Activated naive CD8-positive, alpha-beta T cell treated with anti-CD3 and anti-CD28 coated beads, Interleukin-2, amount 10 ng/mL, durations not matched to agents 7 days and 5 days (primary cell): ENCODE data around the gene IDH3G. TPM values are rescaled to one million over a fixed set of nuclear protein-coding genes. Genes with fewer than 3 reads are reported as not detected.

Source experiments
- ATAC-seq: fragments of 150-1000 bp; cut with Tn5 transposase; one replicate; pipeline ENCODE4 v1.10.0; 2021; ENCODE audit warnings: low read depth, moderate library complexity
- POLR2A ChIA-PET: fragments of 350-600 bp; sonication (Branson Sonifier 250); formaldehyde crosslinking; loops from one replicate; lab custom pipeline; 2021; ENCODE audit warnings: antibody characterized with exemption; lab: Charles Lee
- DNase-seq: peaks from one replicate; pipeline ENCODE4 v3.0.0; 2021
- H3K27ac Mint-ChIP-seq: one replicate; pipeline ENCODE4 v1.8.0; 2022; ENCODE audit warnings: mild to moderate bottlenecking, mixed read lengths
- H3K27me3 Mint-ChIP-seq: one replicate; pipeline ENCODE4 v1.8.0; 2022; ENCODE audit warnings: mild to moderate bottlenecking, moderate library complexity, mixed read lengths
- H3K36me3 Mint-ChIP-seq: one replicate; pipeline ENCODE4 v1.8.0; 2021; ENCODE audit warnings: mild to moderate bottlenecking, mixed read lengths
- H3K4me1 Mint-ChIP-seq: one replicate; pipeline ENCODE4 v1.8.0; 2021; ENCODE audit warnings: mixed read lengths
- H3K4me3 Mint-ChIP-seq: one replicate; pipeline ENCODE4 v1.8.0; 2022; ENCODE audit warnings: mild to moderate bottlenecking, moderate library complexity, mixed read lengths
- H3K9me3 Mint-ChIP-seq: one replicate; pipeline ENCODE4 v1.8.0; 2021; ENCODE audit warnings: mixed read lengths
- total RNA-seq, 2 experiments: library from RNA; stranded (reverse); gene quantifications; one replicate each; pipeline ENCODE4 v1.2.3, GENCODE V29; 2021

The IDH3G gene
- total RNA-seq, 2 experiments from 2014 or later: 66.3 to 67.1 TPM

DNA sequence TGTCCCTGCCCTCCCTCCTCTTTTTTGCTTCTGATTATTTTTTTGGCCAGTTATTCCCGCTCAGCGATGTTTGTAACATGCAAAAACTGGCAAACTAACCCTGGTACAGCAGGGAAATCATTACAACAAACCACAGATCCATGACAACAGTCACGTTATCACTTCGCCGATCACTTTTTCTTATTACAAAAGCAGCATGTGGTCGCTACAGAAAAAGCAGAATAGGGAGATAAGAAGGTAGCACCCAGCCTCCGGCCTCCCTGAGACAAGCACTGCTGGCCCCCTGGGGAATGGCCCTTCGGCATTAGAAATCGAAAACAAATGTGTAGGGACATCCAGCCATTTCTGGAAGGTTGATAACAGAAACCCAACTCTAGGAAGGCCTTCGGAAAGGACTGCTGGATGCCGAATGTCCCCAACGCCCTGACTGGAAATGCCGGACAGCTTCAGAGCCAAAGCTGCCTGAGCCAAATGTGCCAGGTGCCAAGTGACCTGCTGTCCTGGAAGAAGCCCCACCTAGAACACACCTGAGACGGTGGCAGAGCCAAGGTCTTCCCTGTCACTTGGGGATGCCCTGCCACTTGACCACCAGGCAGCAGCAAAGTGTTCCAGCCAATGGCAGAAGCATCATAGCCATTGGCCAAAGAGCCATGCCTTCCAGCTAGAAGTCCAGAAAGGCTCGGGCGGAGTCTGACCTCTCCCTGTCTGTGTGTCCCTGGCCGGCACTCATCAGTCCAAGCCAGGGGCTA is 2.9 kb downstream of the IDH3G start:
- POLR2A ChIA-PET: no interaction called here
- no peaks in the 10 kb centered on the region for H3K27me3 Mint-ChIP-seq
- peaks cover 7% of the 10 kb centered on the region for H3K36me3 Mint-ChIP-seq
- ATAC-seq (no peak), DNase-seq (no peak)
- H3K9me3 Mint-ChIP-seq: no peaks in the 10 kb centered on the region
- peaks cover 10% of the 10 kb centered on the region for H3K4me1 Mint-ChIP-seq
- no peak overlapping the region for H3K4me3 Mint-ChIP-seq
- no peak overlapping the region for H3K27ac Mint-ChIP-seq

DNA sequence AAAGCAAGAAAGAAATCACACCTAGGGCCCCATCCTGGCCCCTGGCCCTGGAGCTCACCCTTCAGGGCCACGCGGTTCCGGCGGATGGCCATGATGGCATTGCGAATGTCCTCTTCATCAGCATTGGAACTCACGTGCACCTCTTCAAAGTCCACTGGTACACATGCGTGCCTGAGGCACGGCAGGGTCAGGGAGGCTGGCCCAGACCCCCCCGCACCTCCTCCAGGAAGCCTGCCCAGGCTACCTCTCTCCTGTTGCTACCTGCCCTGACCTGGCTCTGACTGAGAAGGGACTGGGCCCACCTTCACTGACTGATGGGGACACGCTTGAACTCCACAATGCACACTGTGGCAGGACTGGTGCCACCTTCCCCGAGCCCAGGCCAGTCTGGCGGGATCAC is 4.5 kb downstream of the IDH3G start:
- POLR2A ChIA-PET: no interaction called here
- no peak overlapping the region for H3K27ac Mint-ChIP-seq
- H3K36me3 Mint-ChIP-seq: peaks cover 4% of the 10 kb centered on the region
- peaks cover 5% of the 10 kb centered on the region for H3K4me1 Mint-ChIP-seq
- H3K27me3 Mint-ChIP-seq: no peaks in the 10 kb centered on the region
- H3K9me3 Mint-ChIP-seq: no peaks in the 10 kb centered on the region
- no peak for ATAC-seq
- no peak overlapping the region for H3K4me3 Mint-ChIP-seq
- no peak for DNase-seq

- Mint-ChIP-seq H3K36me3 (peaks cover 3% of the 10 kb centered on the region), H3K4me1 (peaks cover 2% of the 10 kb centered on the region), H3K4me3 (no peak overlapping the region), H3K27ac (no peak overlapping the region), H3K9me3 (no peaks in the 10 kb centered on the region), H3K27me3 (no peaks in the 10 kb centered on the region)
- DNase-seq (no peak), ATAC-seq (no peak)
- POLR2A ChIA-PET: no interaction called here
Observed at GRCh38 chrX:153786669-153787068, 7.5 kb downstream of the IDH3G start.

- no peaks in the 10 kb centered on the region for H3K9me3 Mint-ChIP-seq
- H3K27me3 Mint-ChIP-seq: peaks cover 7% of the 10 kb centered on the region
- ATAC-seq: no peak
- POLR2A ChIA-PET: no interaction called here
- H3K4me1 Mint-ChIP-seq: no peaks in the 10 kb centered on the region
- H3K27ac Mint-ChIP-seq: no peak overlapping the region
- DNase-seq: no peak
- no peak overlapping the region for H3K4me3 Mint-ChIP-seq
- peaks cover 3% of the 10 kb centered on the region for H3K36me3 Mint-ChIP-seq
Observed at GRCh38 chrX:153784325-153784967, 9.7 kb downstream of the IDH3G start.

DNA sequence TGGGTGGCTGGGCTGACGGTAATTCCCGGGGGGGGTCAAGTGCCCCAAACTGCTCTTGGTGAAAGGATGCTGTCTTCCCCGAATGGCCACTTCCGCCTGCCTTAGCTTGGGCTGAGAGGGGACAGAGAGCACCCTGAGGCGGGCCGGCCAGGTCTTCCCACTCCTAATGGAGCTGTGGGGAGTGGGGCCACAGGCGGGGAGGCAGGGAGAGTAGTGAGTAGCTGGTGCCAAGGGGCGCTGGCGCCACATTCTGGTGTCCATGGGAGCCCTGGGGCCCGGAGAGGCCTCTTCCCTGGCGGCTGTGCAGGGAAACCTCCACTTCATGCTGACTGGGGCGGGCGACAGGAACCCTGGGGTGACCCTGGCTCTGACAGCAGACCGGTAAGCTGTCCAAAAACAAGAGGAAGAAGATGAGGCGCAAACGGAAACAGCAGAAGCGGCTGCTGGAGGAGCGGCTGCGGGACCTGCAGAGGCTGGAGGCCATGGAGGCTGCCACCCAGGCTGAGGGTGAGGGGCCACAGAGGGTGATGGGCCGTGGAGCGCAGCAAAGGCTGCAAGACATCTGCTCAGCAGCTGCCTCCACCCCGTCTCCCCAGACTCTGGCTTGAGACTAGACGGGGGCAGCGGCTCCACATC is 10.7 kb downstream of the IDH3G start:
- Mint-ChIP-seq H3K4me1 (no peaks in the 10 kb centered on the region), H3K36me3 (no peaks in the 10 kb centered on the region), H3K27me3 (peaks cover 7% of the 10 kb centered on the region), H3K9me3 (no peaks in the 10 kb centered on the region), H3K27ac (no peak overlapping the region), H3K4me3 (no peak overlapping the region)
- POLR2A ChIA-PET: no interaction called here
- ATAC-seq: no peak
- no peak for DNase-seq

GRCh38 chrX:153782871-153783270 is 11.3 kb downstream of the IDH3G start:
- H3K27ac Mint-ChIP-seq: no peak overlapping the region
- H3K4me1 Mint-ChIP-seq: no peaks in the 10 kb centered on the region
- POLR2A ChIA-PET: no interaction called here
- no peaks in the 10 kb centered on the region for H3K36me3 Mint-ChIP-seq
- H3K27me3 Mint-ChIP-seq: peaks cover 7% of the 10 kb centered on the region
- no peaks in the 10 kb centered on the region for H3K9me3 Mint-ChIP-seq
- no peak for ATAC-seq
- H3K4me3 Mint-ChIP-seq: no peak overlapping the region
- no peak for DNase-seq

GRCh38 chrX:153782313-153782712 is 11.9 kb downstream of the IDH3G start:
- POLR2A ChIA-PET: no interaction called here
- Mint-ChIP-seq H3K4me3 (no peak overlapping the region), H3K36me3 (no peaks in the 10 kb centered on the region), H3K4me1 (no peaks in the 10 kb centered on the region), H3K27ac (no peak overlapping the region), H3K27me3 (peaks cover 7% of the 10 kb centered on the region), H3K9me3 (no peaks in the 10 kb centered on the region)
- ATAC-seq: no peak
- DNase-seq: no peak

- H3K4me3 Mint-ChIP-seq: no peak overlapping the region
- H3K4me1 Mint-ChIP-seq: no peaks in the 10 kb centered on the region
- DNase-seq (no peak), ATAC-seq (no peak)
- no peaks in the 10 kb centered on the region for H3K9me3 Mint-ChIP-seq
- H3K36me3 Mint-ChIP-seq: no peaks in the 10 kb centered on the region
- H3K27me3 Mint-ChIP-seq: peaks cover 7% of the 10 kb centered on the region
- POLR2A ChIA-PET: no interaction called here
- no peak overlapping the region for H3K27ac Mint-ChIP-seq
Observed at GRCh38 chrX:153781428-153782047, 12.6 kb downstream of the IDH3G start.

DNA sequence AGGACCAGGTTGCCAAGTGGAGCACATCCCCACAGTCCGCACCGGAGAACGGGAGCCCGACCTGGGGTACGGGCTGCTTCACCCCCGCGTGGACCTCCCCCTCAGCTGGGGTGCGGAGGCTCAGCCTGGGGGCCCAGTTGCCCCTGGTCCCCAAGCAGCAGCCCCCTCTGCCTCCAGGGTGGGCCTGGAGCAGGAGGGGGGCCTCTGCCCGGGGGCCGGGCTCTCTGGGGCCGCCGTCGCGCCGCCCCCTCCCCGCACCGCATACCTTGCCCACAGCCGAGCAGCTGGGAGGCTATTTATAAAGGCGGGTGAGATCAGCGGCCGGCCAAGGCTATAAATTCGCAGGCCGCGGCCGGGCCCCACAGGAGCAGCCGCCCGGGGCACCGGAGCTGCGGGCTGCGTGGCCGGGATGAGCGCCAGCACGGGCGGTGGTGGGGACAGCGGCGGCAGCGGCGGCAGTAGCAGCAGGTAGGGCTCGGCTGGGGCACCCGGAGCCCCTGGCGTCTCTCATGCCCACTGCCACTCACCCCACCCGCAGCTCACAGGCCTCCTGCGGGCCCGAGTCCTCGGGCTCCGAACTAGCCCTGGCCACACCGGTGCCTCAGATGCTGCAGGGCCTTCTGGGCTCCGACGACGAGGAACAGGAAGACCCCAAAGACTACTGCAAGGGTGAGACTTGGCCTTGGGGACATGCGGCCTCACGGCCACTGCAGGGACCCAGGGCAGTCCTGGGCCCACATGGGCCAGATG is 13.3 kb downstream of the IDH3G start, which contains the start of gene SRPK3:
TSS of gene SRPK3 (plus strand) at position 364 of the 750 bp plus-strand sequence. CDS start at position 410, 46 bp downstream.
- no peak for ATAC-seq

DNA sequence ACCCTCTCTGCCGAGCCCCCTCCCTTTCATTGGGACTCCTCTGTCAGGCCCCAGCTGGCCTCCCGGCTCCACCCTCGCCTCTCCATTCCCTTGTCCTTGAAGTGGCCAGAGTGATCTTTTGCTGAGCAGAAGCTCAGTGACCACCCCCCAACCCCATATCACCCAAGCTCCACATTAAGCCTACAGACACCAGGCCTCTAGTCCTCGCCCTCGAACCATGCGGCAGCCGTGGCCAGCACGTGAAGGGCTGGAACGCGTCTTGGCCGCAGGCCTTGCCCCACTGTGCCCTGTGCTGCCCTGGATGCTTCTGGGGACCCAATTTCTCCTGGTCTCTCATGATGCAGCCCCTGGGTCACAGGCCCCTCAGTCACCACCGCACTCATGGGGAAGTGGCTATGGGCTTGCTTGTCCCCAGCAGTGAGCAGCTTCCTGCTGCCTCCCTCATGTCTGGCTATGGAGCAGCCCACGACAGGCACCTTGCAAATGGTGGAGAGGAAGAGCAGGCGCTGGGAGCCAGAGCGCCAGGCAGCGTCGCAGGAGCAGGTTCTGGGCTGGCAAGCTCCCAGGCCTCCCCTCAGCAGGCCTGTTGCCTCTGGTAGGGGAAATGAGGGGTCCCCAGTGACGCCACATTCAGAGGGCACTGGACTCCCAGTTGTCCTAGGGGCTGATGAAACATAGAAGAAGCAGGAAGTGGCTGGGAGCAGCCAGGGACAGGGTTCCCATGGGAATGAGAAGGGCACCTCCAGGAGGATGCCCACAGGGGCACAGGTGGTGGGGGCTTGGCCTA is 14.1 kb downstream of the IDH3G start:
- no peak overlapping the region for H3K4me3 Mint-ChIP-seq
- ATAC-seq (no peak), DNase-seq (no peak)
- H3K4me1 Mint-ChIP-seq: no peaks in the 10 kb centered on the region
- H3K36me3 Mint-ChIP-seq: no peaks in the 10 kb centered on the region
- POLR2A ChIA-PET: no interaction called here
- H3K27me3 Mint-ChIP-seq: peaks cover 7% of the 10 kb centered on the region
- no peak overlapping the region for H3K27ac Mint-ChIP-seq
- H3K9me3 Mint-ChIP-seq: no peaks in the 10 kb centered on the region

More for the DNA sequence above, 13.3 kb downstream of the IDH3G start, which contains the start of gene SRPK3:
- Mint-ChIP-seq H3K4me3 (no peak within 1 kb of the TSS), H3K36me3 (no peaks in the 10 kb centered on the region), H3K27me3 (peaks cover 7% of the 10 kb centered on the region), H3K4me1 (no peaks in the 10 kb centered on the region), H3K27ac (no peak within 1 kb of the TSS), H3K9me3 (no peaks in the 10 kb centered on the region)
- POLR2A ChIA-PET: no interaction called here
- DNase-seq: no peak

- POLR2A ChIA-PET: no interaction called here
- no peak overlapping the region for H3K27ac Mint-ChIP-seq
- H3K36me3 Mint-ChIP-seq: no peaks in the 10 kb centered on the region
- DNase-seq: no peak
- no peak for ATAC-seq
- H3K9me3 Mint-ChIP-seq: no peaks in the 10 kb centered on the region
- H3K4me1 Mint-ChIP-seq: no peaks in the 10 kb centered on the region
- H3K27me3 Mint-ChIP-seq: peaks cover 7% of the 10 kb centered on the region
- H3K4me3 Mint-ChIP-seq: no peak overlapping the region
Observed at GRCh38 chrX:153778684-153779101, 15.5 kb downstream of the IDH3G start.

DNA sequence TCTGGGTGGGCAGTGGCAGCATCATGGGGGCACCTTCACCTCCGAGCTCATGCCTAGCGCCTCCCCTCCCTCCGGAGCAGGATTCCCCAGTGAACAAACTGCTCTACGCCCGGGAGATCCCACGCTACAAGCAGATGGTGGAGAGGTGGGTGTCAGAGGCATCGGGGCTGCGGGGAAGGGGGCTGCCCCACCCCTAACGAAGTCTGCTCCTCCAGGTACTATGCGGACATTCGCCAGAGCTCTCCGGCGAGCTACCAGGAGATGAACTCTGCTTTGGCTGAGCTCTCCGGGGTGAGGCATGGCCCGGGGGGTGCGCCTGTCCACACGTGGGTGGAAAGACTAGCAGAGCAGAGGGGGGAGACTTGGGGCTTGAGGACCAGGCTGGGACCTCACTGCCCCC is 16.0 kb downstream of the IDH3G start:
- no peak for ATAC-seq
- Mint-ChIP-seq H3K4me1 (no peaks in the 10 kb centered on the region), H3K4me3 (no peak overlapping the region), H3K9me3 (no peaks in the 10 kb centered on the region), H3K27ac (no peak overlapping the region), H3K36me3 (no peaks in the 10 kb centered on the region), H3K27me3 (peaks cover 7% of the 10 kb centered on the region)
- POLR2A ChIA-PET: no interaction called here
- no peak for DNase-seq
